ENCODE measurements around the gene FGF11.

DNA sequence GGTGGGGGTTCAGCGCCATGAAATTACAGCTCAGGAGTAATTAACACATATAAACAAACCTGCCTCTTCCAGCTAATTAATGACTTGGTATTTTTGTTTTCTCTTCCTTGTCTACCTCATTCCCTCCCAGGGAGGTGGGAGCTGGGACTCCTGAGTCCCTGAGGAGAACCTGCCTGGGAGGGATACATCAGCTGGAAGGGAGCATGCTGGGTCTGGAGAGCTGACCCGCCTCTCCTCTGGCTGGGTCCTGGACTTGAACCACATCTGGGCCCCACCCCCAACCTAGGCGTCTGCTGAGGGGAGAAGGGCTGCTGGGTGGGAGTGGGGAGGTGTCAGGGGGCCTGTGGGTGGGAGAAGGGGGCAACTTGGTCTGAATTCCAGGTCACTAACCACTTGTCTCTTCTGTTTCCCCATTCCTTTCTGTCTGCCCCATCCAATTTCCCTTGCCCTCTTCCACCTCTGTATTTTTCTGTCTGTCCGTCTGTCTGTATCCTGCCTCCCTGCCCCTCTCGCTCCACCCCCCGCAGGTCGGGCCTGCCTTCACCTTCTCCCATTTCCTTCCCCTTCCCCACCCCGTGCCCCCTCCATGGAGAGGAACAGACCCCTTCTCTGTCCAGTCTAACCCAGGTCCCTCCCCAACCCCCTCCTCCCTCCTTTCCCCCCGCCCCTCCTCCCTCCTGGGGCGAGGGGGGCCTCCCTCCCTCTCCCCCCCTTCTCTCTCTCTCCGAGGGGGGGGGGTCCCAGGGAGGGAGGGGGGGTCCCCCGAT is 31.6 kb upstream of the FGF11 start, which contains the start of gene NLGN2:
- TF ChIP-seq POLR2A (IDR thresholded peaks at IDR 0.05) = no peak
- TF ChIP-seq, protein P1, sequence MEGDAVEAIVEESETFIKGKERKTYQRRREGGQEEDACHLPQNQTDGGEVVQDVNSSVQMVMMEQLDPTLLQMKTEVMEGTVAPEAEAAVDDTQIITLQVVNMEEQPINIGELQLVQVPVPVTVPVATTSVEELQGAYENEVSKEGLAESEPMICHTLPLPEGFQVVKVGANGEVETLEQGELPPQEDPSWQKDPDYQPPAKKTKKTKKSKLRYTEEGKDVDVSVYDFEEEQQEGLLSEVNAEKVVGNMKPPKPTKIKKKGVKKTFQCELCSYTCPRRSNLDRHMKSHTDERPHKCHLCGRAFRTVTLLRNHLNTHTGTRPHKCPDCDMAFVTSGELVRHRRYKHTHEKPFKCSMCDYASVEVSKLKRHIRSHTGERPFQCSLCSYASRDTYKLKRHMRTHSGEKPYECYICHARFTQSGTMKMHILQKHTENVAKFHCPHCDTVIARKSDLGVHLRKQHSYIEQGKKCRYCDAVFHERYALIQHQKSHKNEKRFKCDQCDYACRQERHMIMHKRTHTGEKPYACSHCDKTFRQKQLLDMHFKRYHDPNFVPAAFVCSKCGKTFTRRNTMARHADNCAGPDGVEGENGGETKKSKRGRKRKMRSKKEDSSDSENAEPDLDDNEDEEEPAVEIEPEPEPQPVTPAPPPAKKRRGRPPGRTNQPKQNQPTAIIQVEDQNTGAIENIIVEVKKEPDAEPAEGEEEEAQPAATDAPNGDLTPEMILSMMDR (IDR thresholded peaks at IDR 0.05) = no peak
